OCI-LY3 (cell line): Measurements from ENCODE around the gene GRIFIN.

Experiments used
- H2AFZ ChIP-seq: fragments of 200-600, 300-600 bp; shearing (Covaris generic); 2 replicates; pipeline ENCODE4 v1.6.0; 2014; ENCODE audit warnings: antibody characterized with exemption, low read depth, low read length
- H3K27ac ChIP-seq: fragments of 200-600, 300-600 bp; sonication (generic); 2 replicates; pipeline ENCODE4 v1.5.1; 2014; ENCODE audit warnings: mild to moderate bottlenecking, low read length, moderate library complexity, mixed read lengths
- H3K27me3 ChIP-seq: fragments of 200-600, 300-600 bp; sonication (generic); 2 replicates; pipeline ENCODE4 v1.6.1; 2014; ENCODE audit warnings: low read depth, low read length, mixed read lengths
- H3K36me3 ChIP-seq: fragments of 200-600, 300-600 bp; sonication (generic); replicated peaks from 2 replicates; pipeline ENCODE3; 2014; ENCODE audit warnings: low read depth, low read length, mixed read lengths
- H3K4me1 ChIP-seq: fragments of 300-600, 200-600 bp; sonication (generic); 2 replicates; pipeline ENCODE4 v1.6.1; 2014; ENCODE audit warnings: low read length, mixed read lengths
- H3K4me2 ChIP-seq: fragments of 200-600, 300-600 bp; sonication (generic); 2 replicates; pipeline ENCODE4 v1.6.1; 2014; ENCODE audit warnings: low read length, mixed read lengths
- H3K4me3 ChIP-seq: fragments of 300-600, 200-600 bp; sonication (generic); 2 replicates; pipeline ENCODE4 v1.5.1; 2014; ENCODE audit warnings: antibody characterized with exemption, mild to moderate bottlenecking, low read length, moderate library complexity
- H3K79me2 ChIP-seq: fragments of 300-600, 200-600 bp; shearing (Covaris generic); 2 replicates; pipeline ENCODE4 v1.6.1; 2014; ENCODE audit warnings: mild to moderate bottlenecking, low read length, mixed read lengths
- H3K9ac ChIP-seq: fragments of 300-600, 200-600 bp; shearing (Covaris generic); 2 replicates; pipeline ENCODE4 v1.6.0; 2014; ENCODE audit warnings: mild to moderate bottlenecking, low read length, moderate library complexity
- H3K9me3 ChIP-seq: fragments of 200-600, 300-600 bp; shearing (Covaris generic); 2 replicates; pipeline ENCODE4 v1.6.1; 2014; ENCODE audit warnings: low read length, mixed read lengths; ENCODE audit not compliant: insufficient read depth
- H4K20me1 ChIP-seq: fragments of 200-600, 300-600 bp; sonication (generic); 2 replicates; pipeline ENCODE4 v1.6.1; 2016; ENCODE audit warnings: low read length, mixed read lengths; ENCODE audit not compliant: insufficient read depth
- EZH2phosphoT487 ChIP-seq: fragments of 200-600 bp; shearing (Covaris generic); IDR thresholded peaks from 2 replicates; pipeline ENCODE4 v1.6.1; 2018; ENCODE audit warnings: antibody characterized with exemption, mixed run types, low read depth
- TF ChIP-seq, protein P1 (sequence below): fragments of 200-600, 300-600 bp; sonication (generic); IDR thresholded peaks from 2 replicates; pipeline ENCODE4 v1.5.1; 2014; ENCODE audit warnings: antibody characterized with exemption, low read length, low read depth

GRIFIN gene

DNA sequence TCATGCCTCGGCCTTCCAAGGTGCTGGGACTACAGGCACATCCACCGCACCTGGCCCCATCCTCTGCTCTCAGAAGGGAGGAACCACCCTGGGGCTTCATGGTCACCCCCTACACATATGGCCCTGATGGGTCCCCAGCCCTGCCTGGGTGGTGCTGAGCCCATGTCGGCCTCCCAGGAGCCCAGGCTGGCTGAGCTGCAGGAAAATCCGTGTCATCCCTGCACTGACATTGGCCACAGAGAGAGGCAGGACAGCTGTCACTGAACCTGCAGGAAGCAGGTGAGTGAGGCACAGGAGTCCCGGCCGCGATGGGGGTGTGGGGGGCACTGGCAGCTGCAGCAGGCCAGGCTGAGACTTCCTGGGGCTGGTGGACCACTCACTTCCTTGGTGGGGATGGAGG is 8.0 kb downstream of the GRIFIN start:
- Histone ChIP-seq H3K9me3 (no peaks in the 10 kb centered on the region), H3K27ac (no peak overlapping the region), H3K27me3 (0 out of 2 replicates have a peak, but pooled peaks cover 3% of the 10 kb centered on the region), H4K20me1 (no peaks in the 10 kb centered on the region), H3K4me2 (no peak overlapping the region), H3K4me3 (no peak overlapping the region), H3K36me3 (no peaks in the 10 kb centered on the region), H2AFZ (no peak overlapping the region), H3K79me2 (no peaks in the 10 kb centered on the region), H3K4me1 (no peaks in the 10 kb centered on the region), H3K9ac (no peak overlapping the region)
- TF ChIP-seq, protein P1, sequence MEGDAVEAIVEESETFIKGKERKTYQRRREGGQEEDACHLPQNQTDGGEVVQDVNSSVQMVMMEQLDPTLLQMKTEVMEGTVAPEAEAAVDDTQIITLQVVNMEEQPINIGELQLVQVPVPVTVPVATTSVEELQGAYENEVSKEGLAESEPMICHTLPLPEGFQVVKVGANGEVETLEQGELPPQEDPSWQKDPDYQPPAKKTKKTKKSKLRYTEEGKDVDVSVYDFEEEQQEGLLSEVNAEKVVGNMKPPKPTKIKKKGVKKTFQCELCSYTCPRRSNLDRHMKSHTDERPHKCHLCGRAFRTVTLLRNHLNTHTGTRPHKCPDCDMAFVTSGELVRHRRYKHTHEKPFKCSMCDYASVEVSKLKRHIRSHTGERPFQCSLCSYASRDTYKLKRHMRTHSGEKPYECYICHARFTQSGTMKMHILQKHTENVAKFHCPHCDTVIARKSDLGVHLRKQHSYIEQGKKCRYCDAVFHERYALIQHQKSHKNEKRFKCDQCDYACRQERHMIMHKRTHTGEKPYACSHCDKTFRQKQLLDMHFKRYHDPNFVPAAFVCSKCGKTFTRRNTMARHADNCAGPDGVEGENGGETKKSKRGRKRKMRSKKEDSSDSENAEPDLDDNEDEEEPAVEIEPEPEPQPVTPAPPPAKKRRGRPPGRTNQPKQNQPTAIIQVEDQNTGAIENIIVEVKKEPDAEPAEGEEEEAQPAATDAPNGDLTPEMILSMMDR = no peak
- no peak for TF ChIP-seq EZH2phosphoT487

DNA sequence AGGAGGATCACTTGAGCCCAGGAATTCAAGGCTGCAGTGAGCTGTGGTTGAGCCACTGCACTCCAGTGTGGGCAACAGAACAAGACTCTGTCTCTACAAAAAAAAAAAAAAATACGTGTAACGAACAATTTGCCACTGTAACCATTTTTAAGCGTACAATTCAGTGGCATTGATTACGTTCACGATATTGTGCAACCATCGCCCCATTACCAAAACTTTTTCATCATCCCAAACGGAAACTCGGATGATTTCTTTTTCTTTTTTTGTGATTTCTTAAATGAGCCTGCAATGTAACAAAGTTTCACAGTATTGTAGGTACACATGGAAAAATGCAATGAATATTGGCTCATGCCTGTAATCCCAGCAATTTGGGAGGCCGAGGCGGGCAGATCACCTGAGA is 9.5 kb downstream of the GRIFIN start:
- Histone ChIP-seq H3K4me1 (no peaks in the 10 kb centered on the region), H3K4me2 (no peak overlapping the region), H3K9me3 (no peaks in the 10 kb centered on the region), H3K4me3 (no peak overlapping the region), H2AFZ (no peak overlapping the region), H3K9ac (no peak overlapping the region), H4K20me1 (no peaks in the 10 kb centered on the region), H3K36me3 (no peaks in the 10 kb centered on the region), H3K79me2 (no peaks in the 10 kb centered on the region), H3K27me3 (0 out of 2 replicates have a peak, but pooled peaks cover 3% of the 10 kb centered on the region), H3K27ac (no peak overlapping the region)
- TF ChIP-seq, protein P1 = no peak
- no peak for TF ChIP-seq EZH2phosphoT487

DNA sequence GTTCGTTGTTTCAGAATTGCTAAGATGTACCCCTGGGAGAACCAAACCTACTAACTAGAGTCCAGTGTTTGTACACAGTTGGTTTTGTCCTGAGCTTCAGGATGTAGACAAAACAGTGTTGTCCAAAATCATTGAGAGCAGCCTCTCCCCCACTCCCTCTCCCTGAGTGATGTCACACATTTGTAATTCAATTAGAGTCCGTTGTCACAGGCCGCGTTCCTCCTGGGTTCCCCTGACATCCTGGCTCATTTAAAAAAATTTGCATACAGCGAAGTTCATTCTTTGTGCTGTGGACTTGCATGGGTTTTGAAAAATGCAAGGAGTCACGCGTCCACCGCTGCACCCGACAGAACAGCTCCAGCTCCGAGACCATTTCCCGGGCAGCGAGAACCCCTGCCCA is 10.3 kb downstream of the GRIFIN start:
- TF ChIP-seq, protein P1 = no peak
- TF ChIP-seq EZH2phosphoT487 = no peak
- H3K9ac ChIP-seq = no peak overlapping the region
- H3K9me3 ChIP-seq = no peaks in the 10 kb centered on the region
- H2AFZ ChIP-seq = no peak overlapping the region
- H3K79me2 ChIP-seq = no peaks in the 10 kb centered on the region
- H3K27ac ChIP-seq = no peak overlapping the region
- H4K20me1 ChIP-seq = no peaks in the 10 kb centered on the region
- H3K4me3 ChIP-seq = no peak overlapping the region
- H3K27me3 ChIP-seq = 0 out of 2 replicates have a peak, but pooled peaks cover 3% of the 10 kb centered on the region
- H3K4me1 ChIP-seq = no peaks in the 10 kb centered on the region
- no peaks in the 10 kb centered on the region for H3K36me3 ChIP-seq
- H3K4me2 ChIP-seq = no peak overlapping the region

DNA sequence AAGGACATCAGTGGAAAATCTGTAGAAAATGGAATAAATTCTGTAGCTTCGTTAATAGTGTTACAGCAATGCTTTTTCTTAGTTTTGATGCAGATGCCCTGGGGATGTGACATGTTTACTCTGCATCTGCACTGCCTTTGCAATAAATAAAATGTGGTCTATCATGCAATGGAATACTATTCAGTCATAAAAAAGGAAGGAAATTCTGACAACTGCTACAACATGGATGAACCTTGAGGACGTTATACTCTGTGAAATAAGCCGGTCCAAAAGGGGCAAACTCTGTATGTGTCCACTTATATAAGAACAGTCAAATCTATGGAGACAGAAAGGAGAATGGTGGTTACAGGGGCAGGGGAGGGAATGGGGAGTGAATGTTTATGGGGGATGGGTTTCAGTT is 13.5 kb downstream of the GRIFIN start:
- Histone ChIP-seq H3K79me2 (no peaks in the 10 kb centered on the region), H2AFZ (no peak overlapping the region), H3K4me1 (no peaks in the 10 kb centered on the region), H3K36me3 (no peaks in the 10 kb centered on the region), H3K9ac (no peak overlapping the region), H4K20me1 (no peaks in the 10 kb centered on the region), H3K9me3 (no peaks in the 10 kb centered on the region), H3K27ac (no peak overlapping the region), H3K27me3 (no peaks in the 10 kb centered on the region), H3K4me2 (no peak overlapping the region), H3K4me3 (no peak overlapping the region)
- TF ChIP-seq, protein P1 = no peak
- TF ChIP-seq EZH2phosphoT487 = no peak
